HL-60 (cell line): ENCODE results near the gene PUDP.

Experiments used
- DNase-seq, 2 experiments: peaks; one replicate each; pipeline ENCODE4 v3.0.0-alpha.2; 2010 to 2020; ENCODE audit warnings: low read depth in 1 of 2, low spot score in 1 of 2
- H3K27ac ChIP-seq: fragments of 250-450 bp; sonication (Bioruptor Pico); replicated peaks from 2 replicates; pipeline ENCODE4 v1.5.1; 2020; ENCODE audit warnings: mild to moderate bottlenecking, moderate library complexity
- H3K27me3 ChIP-seq: fragments of 250-450 bp; sonication (Bioruptor Pico); 2 replicates; pipeline ENCODE4 v1.5.1; 2021; ENCODE audit warnings: mild to moderate bottlenecking, moderate library complexity; ENCODE audit not compliant: insufficient read depth, poor library complexity, severe bottlenecking
- H3K4me3 ChIP-seq: replicated peaks from 2 replicates; pipeline ENCODE4 v1.5.1; 2011; ENCODE audit warnings: mild to moderate bottlenecking, control low read depth, low read length; ENCODE audit not compliant: insufficient read depth
- GABPA ChIP-seq: IDR thresholded peaks from 2 replicates; pipeline ENCODE4 v1.6.1; 2012; ENCODE audit warnings: low read depth
- POLR2AphosphoS5 ChIP-seq: IDR thresholded peaks from 2 replicates; pipeline ENCODE4 v1.6.1; 2012; ENCODE audit warnings: low read depth
- REST ChIP-seq: IDR thresholded peaks from 2 replicates; pipeline ENCODE4 v1.6.1; 2012; ENCODE audit warnings: low read depth; ENCODE audit not compliant: insufficient replicate concordance
- TF ChIP-seq, protein P1 (sequence below): IDR thresholded peaks from one replicate; pipeline ENCODE4 v1.5.1; 2011; ENCODE audit warnings: low read length, control low read depth, inconsistent platforms; ENCODE audit not compliant: insufficient read depth

Gene PUDP

GRCh38 chrX:7158468-7158990, 10.6 kb upstream of the PUDP start:
- Histone ChIP-seq H3K27me3 (no peaks in the 10 kb centered on the region), H3K4me3 (no peak overlapping the region), H3K27ac (no peak overlapping the region)
- no peak for DNase-seq
- peak; percentile 84 for TF ChIP-seq REST
- TF ChIP-seq, protein P1, sequence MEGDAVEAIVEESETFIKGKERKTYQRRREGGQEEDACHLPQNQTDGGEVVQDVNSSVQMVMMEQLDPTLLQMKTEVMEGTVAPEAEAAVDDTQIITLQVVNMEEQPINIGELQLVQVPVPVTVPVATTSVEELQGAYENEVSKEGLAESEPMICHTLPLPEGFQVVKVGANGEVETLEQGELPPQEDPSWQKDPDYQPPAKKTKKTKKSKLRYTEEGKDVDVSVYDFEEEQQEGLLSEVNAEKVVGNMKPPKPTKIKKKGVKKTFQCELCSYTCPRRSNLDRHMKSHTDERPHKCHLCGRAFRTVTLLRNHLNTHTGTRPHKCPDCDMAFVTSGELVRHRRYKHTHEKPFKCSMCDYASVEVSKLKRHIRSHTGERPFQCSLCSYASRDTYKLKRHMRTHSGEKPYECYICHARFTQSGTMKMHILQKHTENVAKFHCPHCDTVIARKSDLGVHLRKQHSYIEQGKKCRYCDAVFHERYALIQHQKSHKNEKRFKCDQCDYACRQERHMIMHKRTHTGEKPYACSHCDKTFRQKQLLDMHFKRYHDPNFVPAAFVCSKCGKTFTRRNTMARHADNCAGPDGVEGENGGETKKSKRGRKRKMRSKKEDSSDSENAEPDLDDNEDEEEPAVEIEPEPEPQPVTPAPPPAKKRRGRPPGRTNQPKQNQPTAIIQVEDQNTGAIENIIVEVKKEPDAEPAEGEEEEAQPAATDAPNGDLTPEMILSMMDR: no peak
- no peak for TF ChIP-seq GABPA
- TF ChIP-seq POLR2AphosphoS5: no peak

GRCh38 chrX:7156879-7157278, 8.9 kb upstream of the PUDP start:
- Histone ChIP-seq H3K27me3 (no peaks in the 10 kb centered on the region), H3K4me3 (no peak overlapping the region), H3K27ac (no peak overlapping the region)
- TF ChIP-seq, protein P1: no peak
- no peak for TF ChIP-seq REST
- no peak for DNase-seq

DNA sequence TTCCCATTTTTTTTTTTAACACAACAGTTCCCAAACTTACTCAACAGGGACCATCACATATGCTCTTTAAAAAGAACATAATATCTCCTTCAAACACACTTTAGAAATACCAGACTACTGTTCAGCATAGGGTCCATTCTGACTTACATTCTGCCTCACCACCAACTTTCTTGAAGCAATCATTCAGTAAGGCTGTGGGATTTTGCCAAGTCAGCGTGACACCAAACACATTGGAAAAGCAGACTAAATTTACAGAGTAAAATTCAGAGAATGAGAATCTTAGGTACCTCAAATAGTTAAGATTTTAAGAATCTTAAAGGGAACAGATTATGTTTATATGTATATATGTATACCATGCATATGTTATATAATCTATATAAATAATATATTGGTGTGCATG, 7.2 kb upstream of the PUDP start:
- H3K4me3 ChIP-seq: no peak overlapping the region
- TF ChIP-seq, protein P1: no peak
- no peaks in the 10 kb centered on the region for H3K27me3 ChIP-seq
- DNase-seq: no peak
- no peak overlapping the region for H3K27ac ChIP-seq

- Histone ChIP-seq H3K27ac (no peak overlapping the region), H3K27me3 (no peaks in the 10 kb centered on the region), H3K4me3 (no peak overlapping the region)
- DNase-seq: no peak
- TF ChIP-seq, protein P1: no peak
- TF ChIP-seq GABPA: no peak
- no peak for TF ChIP-seq REST
- TF ChIP-seq POLR2AphosphoS5: no peak
Measured at GRCh38 chrX:7154041-7154597, 6.2 kb upstream of the PUDP start.
